Right forelimb (tissue), 1 donor: Measurements from ENCODE around the gene HOXD12.

Experiments
- DNase-seq: peaks from one replicate; pipeline ENCODE4 v3.0.0-alpha.2; 2018

The HOXD12 gene

DNA sequence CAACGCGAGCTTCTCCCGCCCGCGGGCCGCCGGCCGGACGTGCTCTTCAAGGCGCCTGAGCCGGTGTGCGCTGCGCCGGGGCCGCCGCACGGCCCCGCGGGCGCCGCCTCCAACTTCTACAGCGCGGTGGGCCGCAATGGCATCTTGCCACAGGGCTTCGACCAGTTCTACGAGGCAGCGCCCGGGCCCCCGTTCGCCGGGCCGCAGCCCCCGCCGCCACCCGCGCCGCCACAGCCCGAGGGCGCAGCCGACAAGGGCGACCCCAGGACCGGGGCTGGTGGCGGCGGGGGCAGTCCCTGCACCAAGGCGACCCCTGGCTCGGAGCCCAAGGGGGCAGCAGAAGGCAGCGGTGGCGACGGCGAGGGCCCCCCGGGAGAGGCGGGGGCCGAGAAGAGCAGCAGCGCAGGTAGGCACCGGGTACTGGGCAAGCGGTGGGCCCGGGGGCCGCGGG is 8.2 kb downstream of the HOXD12 start:
- no peak for DNase-seq

GRCh38 chr2:176109192-176109901 is 9.8 kb downstream of the HOXD12 start:
- DNase-seq: no peak

- no peak for DNase-seq
Measured at GRCh38 chr2:176109946-176110345, 10.4 kb downstream of the HOXD12 start.

GRCh38 chr2:176110415-176111308 is 11.1 kb downstream of the HOXD12 start:
- no peak for DNase-seq

GRCh38 chr2:176111309-176111663 is 11.7 kb downstream of the HOXD12 start:
- DNase-seq: peak; percentile 90

DNA sequence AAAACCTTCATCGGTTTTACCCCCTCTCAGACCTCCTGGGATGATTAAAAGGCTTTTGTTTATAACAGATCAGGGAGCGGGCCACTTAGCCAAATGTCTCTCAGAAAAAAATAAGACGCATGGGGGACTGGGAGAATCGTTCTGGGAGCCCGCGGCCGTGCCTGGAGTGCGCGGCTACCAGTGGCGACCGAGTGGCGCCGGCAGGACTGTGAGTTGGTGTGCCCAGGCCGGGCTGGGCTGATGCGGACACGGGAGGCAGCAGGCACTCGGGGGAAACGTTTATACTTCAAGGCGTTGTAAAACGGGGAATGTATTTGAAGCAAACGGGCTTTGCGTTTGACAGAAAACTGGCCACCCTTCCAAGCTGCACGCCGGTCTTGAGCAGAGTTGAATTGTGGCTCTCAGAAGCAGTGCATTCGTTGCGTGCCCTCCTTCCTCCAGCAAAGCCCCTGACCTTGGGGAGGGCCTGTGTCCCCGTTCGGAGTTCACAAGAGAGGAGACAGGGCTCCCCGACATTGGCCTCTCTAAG is 12.3 kb downstream of the HOXD12 start:
- DNase-seq: no peak

DNA sequence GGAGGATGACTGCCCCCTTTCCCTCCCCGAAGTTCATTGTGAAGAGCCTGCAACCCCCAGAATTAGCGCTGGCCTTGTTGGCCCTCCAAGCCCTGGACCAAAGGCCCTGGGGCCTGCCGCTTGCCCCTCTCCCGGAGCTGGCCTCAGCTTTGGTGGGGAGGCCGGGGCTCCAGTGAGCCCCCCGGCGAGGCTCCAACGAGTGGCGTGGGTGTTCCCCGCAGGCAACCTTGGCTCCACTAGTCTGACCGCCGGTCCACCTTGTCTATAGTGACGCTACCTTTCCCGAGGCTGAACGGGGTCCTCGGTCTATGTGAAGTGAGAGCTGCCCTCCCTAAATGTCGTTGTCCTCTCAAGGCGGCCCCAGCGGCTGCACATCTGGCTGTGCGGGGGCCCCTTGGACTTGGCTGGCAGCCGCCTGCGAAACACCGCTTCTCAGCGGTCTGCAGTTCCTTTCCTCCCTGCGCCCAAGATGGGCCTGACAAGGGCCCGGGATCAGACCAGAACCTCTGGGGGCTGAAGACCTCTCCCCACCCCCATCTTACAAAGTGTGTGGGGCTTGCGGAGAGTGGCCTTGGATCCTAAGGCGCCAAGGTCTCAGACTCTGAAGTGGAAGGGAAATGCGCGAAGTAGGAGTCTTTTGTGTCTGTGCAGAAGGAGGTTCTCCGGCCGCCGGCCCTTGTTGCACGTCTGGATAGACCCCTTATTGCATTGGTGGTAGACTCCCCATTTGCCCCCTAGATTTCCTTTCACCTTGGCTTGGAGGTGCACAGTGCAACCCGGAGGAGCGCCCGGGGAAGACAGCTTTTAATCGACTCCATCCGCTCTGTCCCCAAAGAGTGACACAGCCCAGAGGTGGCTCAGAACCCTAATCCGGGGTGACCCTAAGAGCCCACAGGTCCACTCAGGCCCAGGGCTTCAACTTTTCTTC is 13.0 kb downstream of the HOXD12 start:
- DNase-seq: peak; percentile 74

- DNase-seq: no peak
Measured at GRCh38 chr2:176114120-176114929, 14.7 kb downstream of the HOXD12 start.

DNA sequence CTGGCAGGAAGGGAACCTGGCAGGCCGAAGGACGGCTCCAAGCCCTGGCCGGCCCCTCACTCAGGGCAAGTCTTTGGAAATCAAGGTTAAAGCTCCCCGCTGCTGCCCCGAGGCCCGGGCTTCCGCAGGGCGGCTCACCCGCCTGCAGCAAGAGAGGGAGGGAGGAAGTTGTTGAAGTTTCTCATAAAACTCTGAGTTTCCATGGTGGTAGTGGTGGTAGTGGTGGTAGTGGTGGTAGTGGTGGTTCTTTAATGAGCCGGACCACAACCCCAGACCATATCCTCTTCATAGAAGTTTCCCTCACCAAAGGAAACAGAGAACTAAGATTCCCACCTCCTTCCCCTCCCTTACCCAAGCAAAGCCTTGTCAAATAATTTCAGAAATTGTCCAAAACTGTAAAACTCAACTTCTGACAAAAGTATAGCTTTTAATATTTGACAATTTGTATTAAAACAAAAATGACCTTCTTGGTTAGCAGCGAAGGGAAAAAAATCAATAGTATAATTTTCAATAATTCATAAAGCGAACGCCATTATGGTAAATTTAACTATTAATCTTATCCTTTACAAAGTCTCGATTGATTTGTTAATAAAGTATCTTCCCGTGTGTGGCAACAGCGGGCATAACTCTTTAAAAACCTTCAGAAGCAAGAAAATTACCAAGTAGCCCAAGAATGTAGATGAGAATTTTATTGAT is 15.5 kb downstream of the HOXD12 start:
- DNase-seq: no peak

GRCh38 chr2:176115883-176116813 is 16.6 kb downstream of the HOXD12 start, which contains the start of gene HOXD10:
Gene HOXD10, plus strand, starts transcription at chr2:176116778. Its CDS starts 56 bp downstream, at chr2:176116834.
- DNase-seq: peak; percentile 92

DNA sequence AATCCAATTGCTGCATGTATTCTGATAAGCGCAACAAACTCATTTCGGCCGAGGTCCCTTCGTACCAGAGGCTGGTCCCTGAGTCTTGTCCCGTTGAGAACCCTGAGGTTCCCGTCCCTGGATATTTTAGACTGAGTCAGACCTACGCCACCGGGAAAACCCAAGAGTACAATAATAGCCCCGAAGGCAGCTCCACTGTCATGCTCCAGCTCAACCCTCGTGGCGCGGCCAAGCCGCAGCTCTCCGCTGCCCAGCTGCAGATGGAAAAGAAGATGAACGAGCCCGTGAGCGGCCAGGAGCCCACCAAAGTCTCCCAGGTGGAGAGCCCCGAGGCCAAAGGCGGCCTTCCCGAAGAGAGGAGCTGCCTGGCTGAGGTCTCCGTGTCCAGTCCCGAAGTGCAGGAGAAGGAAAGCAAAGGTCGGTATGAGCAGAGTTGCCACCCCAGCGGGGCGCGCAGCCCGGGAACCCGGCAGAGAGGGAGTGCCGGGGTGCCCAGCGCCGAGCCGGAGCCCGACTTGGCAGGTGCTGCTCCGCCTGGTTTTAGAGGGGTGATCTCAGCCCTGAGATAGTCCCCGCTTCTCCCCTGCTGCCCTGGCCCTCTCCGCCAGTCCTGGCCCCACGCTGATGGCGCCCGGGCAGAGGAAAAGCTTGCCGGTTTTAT is 17.7 kb downstream of the HOXD12 start:
- peak; percentile 49 for DNase-seq

DNA sequence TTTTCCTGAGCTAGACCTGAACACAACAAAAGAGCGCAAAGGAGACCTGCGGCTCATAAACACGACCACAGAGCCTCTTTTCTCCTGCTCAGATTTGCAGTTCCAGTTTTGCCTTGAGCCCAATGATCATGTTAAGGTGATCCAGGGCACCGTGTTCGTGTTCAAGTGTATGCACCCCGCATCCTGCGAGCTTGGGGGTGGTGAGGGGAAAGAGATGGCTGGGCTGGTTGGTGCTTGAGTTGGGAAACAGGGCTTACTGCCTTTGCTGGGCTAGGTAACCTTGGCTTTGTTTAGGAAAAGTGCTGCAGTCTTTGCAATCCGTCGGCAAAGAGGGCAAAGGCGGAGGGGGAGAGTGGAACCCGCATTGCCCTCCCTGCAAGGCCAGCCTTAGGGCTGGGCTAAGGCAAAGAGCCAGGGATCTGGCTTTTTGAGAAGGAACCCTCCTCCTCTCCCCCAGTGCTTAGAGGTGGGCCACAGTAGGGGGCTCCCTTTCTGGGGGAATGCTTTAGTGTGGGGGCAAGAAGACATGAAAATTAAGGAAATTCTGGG is 18.3 kb downstream of the HOXD12 start:
- DNase-seq: peak; percentile 53

- peak; percentile 76 for DNase-seq
Measured at GRCh38 chr2:176118601-176119339, 19.2 kb downstream of the HOXD12 start.

DNA sequence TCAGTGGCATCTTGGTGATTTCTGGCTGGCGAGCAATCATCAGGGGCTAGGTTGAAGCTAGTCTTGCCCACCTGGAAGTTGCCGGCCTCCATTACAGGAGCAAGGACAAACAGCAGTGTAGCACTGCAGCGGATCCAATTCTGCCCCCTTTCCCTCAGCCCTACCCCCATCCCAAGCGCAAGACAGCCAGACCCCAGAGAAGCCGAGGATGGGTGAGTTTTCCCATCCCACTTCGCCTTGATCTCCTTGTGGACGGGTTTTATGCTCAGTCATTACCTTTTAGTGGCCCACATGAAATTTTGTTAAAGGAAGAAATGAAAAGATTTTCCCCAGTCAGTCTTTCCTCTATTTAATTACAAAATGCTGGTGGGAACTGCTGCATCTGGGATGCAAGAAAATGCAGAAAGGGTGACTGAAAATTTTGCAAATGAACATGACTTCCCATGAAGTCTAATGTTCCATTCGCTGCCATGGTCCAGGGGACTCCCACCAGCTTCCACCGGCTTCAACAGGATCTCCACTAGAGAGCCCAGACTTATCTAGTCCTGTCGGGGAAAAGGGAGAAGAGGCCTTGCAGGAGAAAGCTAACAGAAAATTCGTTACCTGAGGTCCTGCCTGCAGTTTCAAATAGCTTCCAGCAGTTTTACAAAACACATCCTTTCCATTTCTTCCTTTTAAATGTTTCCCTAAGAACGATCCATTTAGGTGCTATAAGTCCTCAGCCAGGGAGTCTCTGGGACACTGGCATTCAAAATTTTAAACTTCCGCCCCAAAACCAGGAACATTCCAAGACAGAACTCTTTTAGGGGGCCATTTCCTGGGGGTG is 21.0 kb downstream of the HOXD12 start:
- DNase-seq: no peak

GRCh38 chr2:176121190-176122051 is 21.8 kb downstream of the HOXD12 start:
- DNase-seq: peak; percentile 70

- DNase-seq: peak; percentile 88
Measured at GRCh38 chr2:176122052-176122682, 22.6 kb downstream of the HOXD12 start.
